Breast epithelium (tissue), 3 donors: ENCODE results near the gene SYT12.

ENCODE experiments used
- CTCF ChIP-seq, 3 donors: fragments of 450-650 bp; IDR thresholded peaks; one replicate each; pipeline ENCODE4 v1.5.1; 2016 to 2017; ENCODE audit warnings: antibody characterized with exemption in 3 of 3, mild to moderate bottlenecking in 3 of 3, moderate library complexity in 3 of 3
- POLR2A ChIP-seq: fragments of 450-650 bp; IDR thresholded peaks from one replicate; pipeline ENCODE4 v1.6.1; 2016; ENCODE audit warnings: antibody characterized with exemption, mild to moderate bottlenecking, moderate library complexity

DNA sequence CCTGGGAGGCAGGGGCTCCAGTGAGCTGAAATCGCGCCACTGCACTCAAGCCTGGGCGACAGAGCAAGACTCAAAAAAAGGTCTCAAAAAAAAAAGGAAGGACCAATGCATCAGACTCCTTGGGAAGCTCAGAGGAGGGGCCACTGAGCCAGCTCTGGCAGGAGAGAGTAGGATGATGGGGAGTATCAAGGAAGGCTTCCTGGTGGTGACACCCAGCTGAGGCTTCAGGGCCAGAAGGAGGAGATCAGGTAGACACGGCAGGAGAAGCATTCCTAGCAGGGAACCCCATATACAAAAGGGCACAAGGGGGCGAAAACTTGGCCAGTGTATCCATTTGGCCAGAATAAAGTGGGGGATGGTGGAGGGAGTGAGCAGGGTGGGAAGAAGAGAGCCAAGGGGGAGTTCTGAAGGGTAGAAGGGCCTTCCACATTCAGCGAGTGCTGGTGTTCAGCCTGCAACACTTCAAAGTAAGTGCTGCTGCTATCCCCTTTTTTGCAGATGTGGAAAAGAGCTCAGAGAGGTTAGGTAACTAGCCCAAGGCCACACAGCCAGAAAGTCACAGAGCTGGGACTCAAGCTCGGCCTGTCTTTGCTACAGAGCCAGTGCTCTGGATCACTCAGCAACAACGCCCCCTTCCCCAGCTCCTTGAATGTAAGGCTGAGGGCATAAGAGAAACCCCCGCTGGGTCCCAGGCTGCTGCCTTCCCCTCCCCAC, 28.4 kb downstream of the SYT12 start:
- TF ChIP-seq POLR2A: no peak
- TF ChIP-seq CTCF (IDR thresholded peaks at IDR 0.05): no peak
